H1 (cell line): ENCODE data around the gene SLC25A39. TPM values are rescaled to one million over a fixed set of nuclear protein-coding genes. Genes with fewer than 3 reads are reported as not detected.

ENCODE experiments used
- YY1 ChIP-seq: IDR thresholded peaks from 2 replicates; pipeline ENCODE4 v1.6.1; 2011; ENCODE audit warnings: low read depth, mild to moderate bottlenecking, low read length
- polyA plus RNA-seq, 7 experiments: library from polyadenylated mRNA; depleted of rRNA in 3 of 7; stranded (reverse) in 5 of 7; unstranded in 2 of 7; fragments of >200 nt in 5 of 7; fragments of 200-250 nt in 2 of 7; gene quantifications; 1 replicate in 5 of 7; 2 replicates in 1 of 7; 4 replicates in 1 of 7; pipeline versions ENCODE4 v1.2.1 to v1.2.3, GENCODE V29; 2011 to 2013; ENCODE audit warnings: missing spikeins in 2 of 7, mixed read lengths in 2 of 7
- total RNA-seq: library from RNA; stranded (reverse); fragmentation: NEBNext Ultra II Directional; extraction: Animal tissue kit (Norgen Biotek cat#: 25700); gene quantifications from 2 replicates; pipeline ENCODE4 v1.2.1, GENCODE V29; 2021

The SLC25A39 gene
- total and polyA plus RNA-seq, 2 of the 8 experiments (the other 6 are each of a cell fraction or from before 2014, with no cell fraction given): 200 to 291 TPM

DNA sequence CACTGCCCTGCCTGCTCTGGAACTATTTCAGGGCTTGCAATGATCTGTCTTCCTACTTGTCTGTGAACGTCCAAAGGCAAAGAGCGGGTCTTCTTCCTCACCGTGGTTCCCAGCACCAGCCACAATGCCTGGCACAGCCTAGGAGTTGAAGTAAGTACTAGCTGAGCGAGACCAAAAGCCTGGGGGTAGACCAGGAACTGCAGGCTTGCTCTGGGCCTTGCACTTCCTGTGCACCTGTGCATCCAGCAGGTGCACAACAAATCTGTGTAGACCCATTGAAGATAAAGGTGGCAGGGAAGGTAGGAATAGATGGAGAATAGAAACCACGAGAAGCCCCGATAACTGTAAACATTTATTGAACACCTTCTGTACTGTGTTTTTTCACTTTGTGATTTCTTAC, 34.4 kb upstream of the SLC25A39 start (continued):
- TF ChIP-seq YY1: no peak
